Muscle layer of duodenum (tissue), 2 donors: ENCODE data around the gene WIF1.

Experiments
- H3K27ac ChIP-seq: one replicate; pipeline ENCODE4 v1.7.0; 2013; ENCODE audit warnings: mild to moderate bottlenecking, low read length
- H3K27me3 ChIP-seq: one replicate; pipeline ENCODE4 v1.7.0; 2013; ENCODE audit warnings: low read depth, mild to moderate bottlenecking, control low read depth, low read length
- H3K36me3 ChIP-seq, 2 donors: one replicate each; pipeline ENCODE4 v1.7.0; 2013; ENCODE audit warnings: low read length in 2 of 2, control low read depth in 1 of 2, mild to moderate bottlenecking in 1 of 2; ENCODE audit not compliant: insufficient read depth in 2 of 2, control insufficient read depth in 1 of 2
- H3K4me1 ChIP-seq, 2 donors: one replicate each; pipeline ENCODE4 v1.7.0; 2013; ENCODE audit warnings: low read length in 2 of 2, mild to moderate bottlenecking in 2 of 2, control low read depth in 1 of 2, moderate library complexity in 1 of 2; ENCODE audit not compliant: insufficient read depth in 2 of 2, control insufficient read depth in 1 of 2
- H3K4me3 ChIP-seq, 2 donors: one replicate each; pipeline ENCODE4 v1.7.0; 2013; ENCODE audit warnings: low read length in 2 of 2, low read depth in 1 of 2, mild to moderate bottlenecking in 1 of 2
- H3K9me3 ChIP-seq, 2 donors: one replicate each; pipeline ENCODE4 v1.7.0; 2013; ENCODE audit warnings: low read length in 2 of 2, control low read depth in 1 of 2, mild to moderate bottlenecking in 1 of 2; ENCODE audit not compliant: control insufficient read depth in 1 of 2
- donor health status: healthy.

Gene WIF1

DNA sequence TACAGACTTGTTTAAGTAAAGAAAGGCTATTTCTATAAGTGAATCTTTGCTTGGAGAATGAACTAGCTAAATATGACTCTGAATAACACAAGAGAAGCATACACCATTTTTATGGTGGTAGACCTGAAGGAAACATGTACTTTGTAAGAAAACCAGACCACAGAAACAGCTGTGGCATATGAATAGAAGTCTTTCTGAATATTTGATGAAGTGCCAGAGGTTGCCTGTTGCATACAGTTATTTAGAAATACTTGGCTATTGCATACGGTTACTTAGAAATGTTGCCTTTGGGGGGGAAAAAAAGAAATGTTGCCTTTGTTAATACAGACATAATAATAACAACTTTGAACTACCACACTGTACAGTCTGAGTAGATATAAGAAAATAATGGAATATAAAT lies 31.5 kb upstream of the WIF1 start:
- H3K4me3 ChIP-seq: no peak overlapping the region
- no peaks in the 10 kb centered on the region for H3K27me3 ChIP-seq

DNA sequence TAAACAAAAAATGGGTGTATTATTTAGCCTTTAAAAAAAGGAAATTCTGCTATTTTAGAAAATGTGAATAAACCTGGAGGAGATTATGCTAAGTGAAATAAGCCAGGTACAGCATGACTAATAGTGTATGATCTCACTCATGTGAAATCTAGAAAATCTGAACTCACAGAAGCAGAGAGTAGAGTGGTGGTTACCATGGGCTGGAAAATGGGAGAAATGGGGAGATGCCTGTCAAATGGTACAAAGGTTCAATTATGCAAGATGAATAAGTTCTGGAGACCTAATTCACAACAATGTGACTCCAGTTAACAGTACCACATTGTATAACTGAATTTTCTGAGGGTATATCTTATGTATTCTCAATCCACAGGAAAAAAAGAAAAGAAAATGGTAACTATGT lies 30.9 kb upstream of the WIF1 start:
- H3K4me1 ChIP-seq: no peaks in the 10 kb centered on the region
- H3K4me3 ChIP-seq: no peak overlapping the region
- no peaks in the 10 kb centered on the region for H3K36me3 ChIP-seq
- no peaks in the 10 kb centered on the region for H3K27me3 ChIP-seq
- H3K9me3 ChIP-seq: no peaks in the 10 kb centered on the region
- no peak overlapping the region for H3K27ac ChIP-seq

More for the DNA sequence above, 31.5 kb upstream of the WIF1 start:
- Histone ChIP-seq H3K4me1 (no peaks in the 10 kb centered on the region), H3K36me3 (no peaks in the 10 kb centered on the region), H3K27ac (no peak overlapping the region), H3K9me3 (no peaks in the 10 kb centered on the region)

DNA sequence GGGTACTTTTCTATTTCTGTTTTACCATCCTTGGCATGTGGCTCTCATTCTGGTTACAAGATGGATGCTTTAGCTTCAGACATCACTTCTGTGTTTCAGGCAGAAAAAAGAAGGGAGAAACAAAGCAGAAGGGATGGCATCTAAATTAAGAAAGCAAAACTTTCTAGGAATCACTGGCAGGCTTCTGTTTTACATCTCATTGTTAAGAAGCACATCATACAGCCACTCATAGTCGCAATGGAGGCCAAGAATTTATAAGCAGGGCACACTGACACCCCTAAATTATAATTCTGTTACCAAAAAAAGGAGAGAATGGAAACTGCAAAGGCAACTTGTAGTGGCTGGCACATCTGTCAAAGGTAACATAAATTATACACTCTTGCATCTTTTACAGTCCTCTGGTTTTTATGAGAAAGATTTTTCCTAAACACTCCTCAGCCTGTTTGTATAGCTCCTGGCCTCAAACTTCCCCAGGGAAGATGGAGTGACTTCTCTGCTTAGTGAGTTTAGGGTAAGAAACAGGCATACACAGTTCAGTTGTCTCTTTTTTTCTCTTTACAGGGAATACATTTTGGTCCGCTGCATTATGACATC lies 26.3 kb upstream of the WIF1 start:
- Histone ChIP-seq H3K4me3 (no peak overlapping the region), H3K4me1 (peaks cover 0 to 5% of the 10 kb centered on the region in 2 donors), H3K27ac (no peak overlapping the region), H3K27me3 (no peaks in the 10 kb centered on the region), H3K9me3 (no peaks in the 10 kb centered on the region), H3K36me3 (no peaks in the 10 kb centered on the region)

DNA sequence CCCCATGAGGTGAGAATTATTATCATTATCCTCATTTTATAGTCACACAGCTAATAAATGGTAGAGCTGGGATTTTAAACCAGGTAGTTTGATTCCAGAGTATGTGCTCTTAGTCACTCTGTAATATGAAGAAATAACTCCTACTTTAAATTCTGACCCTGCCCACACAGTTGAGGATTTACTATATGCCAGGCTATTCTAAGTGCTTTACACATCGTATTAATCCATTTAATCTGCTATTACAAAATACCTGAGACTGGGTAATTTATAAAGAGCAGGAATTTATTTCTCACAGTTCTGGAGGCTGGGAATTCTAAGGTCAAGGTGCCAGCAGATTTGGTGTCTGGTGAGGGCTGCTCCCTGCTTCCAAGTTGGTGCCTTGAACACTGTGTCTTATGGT lies 19.6 kb upstream of the WIF1 start:
- Histone ChIP-seq H3K27ac (no peak overlapping the region), H3K4me1 (no peaks in the 10 kb centered on the region), H3K4me3 (no peak overlapping the region), H3K9me3 (peaks cover 0 to 4% of the 10 kb centered on the region in 2 donors), H3K36me3 (no peaks in the 10 kb centered on the region), H3K27me3 (peaks cover 4% of the 10 kb centered on the region)

DNA sequence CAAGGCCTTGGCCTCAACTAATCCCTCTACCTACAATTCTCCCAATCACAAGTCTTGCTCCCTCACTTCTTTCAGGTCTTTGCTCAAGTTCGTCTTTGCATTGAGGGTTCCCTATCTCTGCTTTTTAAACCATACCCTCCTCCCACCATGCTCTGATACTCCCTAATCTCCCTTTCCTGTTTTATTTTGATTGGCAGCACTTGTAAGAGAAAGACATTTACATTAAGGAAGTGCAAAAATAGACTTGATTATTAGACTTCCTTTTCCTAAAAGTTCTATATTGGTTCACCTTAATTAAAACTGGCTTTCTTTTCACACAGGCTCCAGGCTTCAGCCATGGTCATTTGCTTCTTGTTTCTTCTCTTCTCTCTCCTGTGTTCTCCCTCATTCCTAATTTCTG lies 18.3 kb upstream of the WIF1 start:
- Histone ChIP-seq H3K36me3 (no peaks in the 10 kb centered on the region), H3K4me1 (no peaks in the 10 kb centered on the region), H3K4me3 (no peak overlapping the region), H3K27me3 (peaks cover 4% of the 10 kb centered on the region), H3K27ac (no peak overlapping the region), H3K9me3 (peaks cover 0 to 4% of the 10 kb centered on the region in 2 donors)

DNA sequence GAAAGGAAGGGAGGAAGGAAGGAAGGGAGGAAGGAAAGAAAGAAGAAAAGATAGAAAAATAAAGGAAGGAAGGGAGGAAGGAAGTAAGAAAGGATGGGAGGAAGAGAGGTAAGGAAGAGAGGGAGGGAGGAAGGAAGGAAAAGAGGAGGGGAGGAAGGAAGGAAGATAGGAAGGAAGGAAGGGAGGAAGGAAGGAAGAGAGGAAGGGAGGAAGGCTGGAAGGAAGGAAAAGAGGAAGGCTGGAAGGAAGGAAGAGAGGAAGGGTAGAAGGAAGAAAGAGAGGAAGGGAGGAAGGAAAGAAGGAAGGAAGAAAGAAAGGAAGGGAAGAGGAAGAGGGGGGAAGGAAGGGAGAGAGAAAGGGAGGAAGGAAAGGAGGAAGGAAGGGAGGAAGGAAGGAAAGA lies 12.8 kb upstream of the WIF1 start:
- Histone ChIP-seq H3K27ac (no peak overlapping the region), H3K9me3 (peaks cover 0 to 4% of the 10 kb centered on the region in 2 donors), H3K36me3 (no peaks in the 10 kb centered on the region), H3K27me3 (no peaks in the 10 kb centered on the region), H3K4me1 (no peaks in the 10 kb centered on the region), H3K4me3 (no peak overlapping the region)

DNA sequence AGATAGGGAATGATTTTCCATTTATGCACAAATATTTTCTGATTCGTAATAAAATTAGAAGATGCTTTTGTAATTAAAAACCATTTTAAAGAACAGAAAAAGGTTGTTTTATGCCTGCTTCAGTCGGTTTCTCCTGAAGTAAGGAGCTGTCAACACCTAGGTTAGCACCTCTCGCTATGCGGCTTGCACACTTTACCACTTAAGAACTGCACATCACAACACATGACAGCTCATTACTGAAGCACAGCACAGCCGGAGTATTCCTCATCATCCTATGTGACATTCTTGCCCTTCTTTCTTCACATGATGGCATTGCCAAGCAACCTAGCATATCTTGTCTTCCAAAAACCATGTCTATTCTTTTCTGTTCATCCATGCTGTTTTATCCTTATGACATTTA lies 5.4 kb upstream of the WIF1 start:
- no peak overlapping the region for H3K27ac ChIP-seq
- no peaks in the 10 kb centered on the region for H3K27me3 ChIP-seq

DNA sequence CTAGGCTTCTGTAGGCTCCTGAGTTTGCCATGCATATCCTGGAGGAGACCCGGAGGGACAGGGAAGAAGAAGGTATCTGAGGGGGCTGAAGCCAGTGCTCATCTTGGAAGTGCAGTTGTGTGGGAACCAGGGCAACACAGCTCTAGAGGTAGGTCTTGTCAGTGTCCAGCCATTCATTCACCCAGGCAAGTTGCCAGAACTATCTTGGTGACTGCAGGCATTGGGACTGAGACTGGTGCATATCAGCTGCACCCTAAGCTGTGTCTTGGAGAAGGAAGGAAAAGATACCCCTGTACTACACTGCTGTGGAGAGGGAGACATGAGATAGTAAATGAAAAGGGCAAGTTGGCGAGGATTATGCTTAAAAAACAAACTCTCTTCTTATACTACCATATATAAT lies 4.9 kb upstream of the WIF1 start:
- H3K27ac ChIP-seq: no peak overlapping the region
- peaks cover 3% of the 10 kb centered on the region for H3K27me3 ChIP-seq
- no peaks in the 10 kb centered on the region for H3K9me3 ChIP-seq
- no peaks in the 10 kb centered on the region for H3K36me3 ChIP-seq
- peaks cover 0 to 7% of the 10 kb centered on the region in 2 donors for H3K4me1 ChIP-seq
- H3K4me3 ChIP-seq: no peak overlapping the region

More for the DNA sequence above, 5.4 kb upstream of the WIF1 start:
- Histone ChIP-seq H3K4me1 (peaks cover 0 to 2% of the 10 kb centered on the region in 2 donors), H3K4me3 (no peak overlapping the region), H3K9me3 (no peaks in the 10 kb centered on the region), H3K36me3 (no peaks in the 10 kb centered on the region)

DNA sequence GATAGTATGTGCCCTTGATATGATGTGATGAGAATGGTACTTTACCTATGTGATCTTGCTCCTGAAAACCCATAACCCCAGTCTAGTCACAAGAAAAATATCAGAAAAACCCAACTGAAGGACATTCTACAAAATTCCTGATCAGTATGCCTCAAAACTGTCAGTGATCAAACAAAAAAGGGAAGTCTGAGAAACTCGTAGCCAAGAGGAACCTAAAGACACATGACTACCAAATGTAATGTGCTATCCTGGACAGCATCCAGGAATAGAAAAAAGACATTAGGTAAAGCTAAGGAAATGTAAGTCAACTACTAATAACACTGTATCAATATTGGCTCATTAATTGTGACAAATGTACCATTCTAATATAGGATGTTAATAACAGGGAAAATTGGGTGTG lies 4.1 kb upstream of the WIF1 start:
- H3K4me3 ChIP-seq: no peak overlapping the region
- no peak overlapping the region for H3K27ac ChIP-seq
- no peaks in the 10 kb centered on the region for H3K36me3 ChIP-seq
- H3K9me3 ChIP-seq: no peaks in the 10 kb centered on the region
- H3K4me1 ChIP-seq: peaks cover 0 to 12% of the 10 kb centered on the region in 2 donors
- peaks cover 10% of the 10 kb centered on the region for H3K27me3 ChIP-seq

DNA sequence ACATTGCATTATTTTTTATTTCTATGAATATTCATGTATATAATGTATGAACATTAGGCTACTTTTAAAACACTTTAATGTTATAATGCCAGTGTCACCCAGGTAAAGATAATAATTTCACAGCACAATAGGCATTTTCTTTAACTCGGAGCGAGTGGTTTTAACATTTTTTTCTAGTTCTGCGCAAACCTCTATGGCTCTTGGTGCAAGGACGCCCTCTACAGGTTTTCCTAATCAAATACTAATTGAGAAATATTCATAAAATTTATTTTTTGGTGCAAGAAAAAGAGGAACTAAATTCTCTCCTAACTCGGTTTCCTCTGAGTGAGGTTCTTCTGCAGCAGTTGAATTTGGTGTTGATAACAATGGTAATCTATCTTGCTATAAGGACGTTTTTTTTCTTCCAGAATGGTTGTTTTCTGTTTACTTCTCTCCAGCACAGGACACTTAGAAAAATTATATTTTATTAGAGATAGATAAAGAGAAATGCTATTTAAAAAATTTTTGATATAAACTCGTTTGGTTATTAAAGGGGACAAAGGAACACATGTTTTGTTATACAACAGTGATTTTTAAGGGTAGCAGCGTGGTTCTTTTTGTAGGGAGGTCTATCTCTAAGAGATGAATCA lies 2.4 kb upstream of the WIF1 start:
- no peak overlapping the region for H3K4me3 ChIP-seq
- peaks cover 0 to 12% of the 10 kb centered on the region in 2 donors for H3K4me1 ChIP-seq
- no peak overlapping the region for H3K27ac ChIP-seq
- H3K27me3 ChIP-seq: peaks cover 18% of the 10 kb centered on the region
- H3K9me3 ChIP-seq: no peaks in the 10 kb centered on the region
- H3K36me3 ChIP-seq: no peaks in the 10 kb centered on the region

DNA sequence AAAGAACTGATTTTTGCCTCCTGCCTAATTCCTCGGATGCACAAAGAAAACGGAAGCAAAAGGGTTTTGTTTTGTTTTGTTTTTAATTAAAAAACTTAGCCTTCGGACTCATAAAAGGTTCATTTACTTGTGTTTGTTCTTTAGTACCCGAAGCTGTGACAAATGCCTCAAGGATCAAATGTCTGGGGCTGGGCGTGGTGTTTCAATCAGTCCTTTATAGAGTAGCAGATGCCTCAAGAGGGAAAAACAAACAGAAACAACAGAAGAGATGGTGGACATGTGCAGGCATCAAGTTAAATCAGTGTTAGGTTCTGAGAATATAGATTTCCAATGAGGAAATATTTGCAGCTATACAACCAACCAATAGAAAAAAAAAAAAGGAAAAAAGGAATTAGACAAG lies 1.6 kb upstream of the WIF1 start:
- Histone ChIP-seq H3K4me3 (no peak overlapping the region), H3K4me1 (peaks cover 0 to 12% of the 10 kb centered on the region in 2 donors), H3K27ac (no peak overlapping the region), H3K36me3 (no peaks in the 10 kb centered on the region), H3K27me3 (peaks cover 18% of the 10 kb centered on the region), H3K9me3 (no peaks in the 10 kb centered on the region)

DNA sequence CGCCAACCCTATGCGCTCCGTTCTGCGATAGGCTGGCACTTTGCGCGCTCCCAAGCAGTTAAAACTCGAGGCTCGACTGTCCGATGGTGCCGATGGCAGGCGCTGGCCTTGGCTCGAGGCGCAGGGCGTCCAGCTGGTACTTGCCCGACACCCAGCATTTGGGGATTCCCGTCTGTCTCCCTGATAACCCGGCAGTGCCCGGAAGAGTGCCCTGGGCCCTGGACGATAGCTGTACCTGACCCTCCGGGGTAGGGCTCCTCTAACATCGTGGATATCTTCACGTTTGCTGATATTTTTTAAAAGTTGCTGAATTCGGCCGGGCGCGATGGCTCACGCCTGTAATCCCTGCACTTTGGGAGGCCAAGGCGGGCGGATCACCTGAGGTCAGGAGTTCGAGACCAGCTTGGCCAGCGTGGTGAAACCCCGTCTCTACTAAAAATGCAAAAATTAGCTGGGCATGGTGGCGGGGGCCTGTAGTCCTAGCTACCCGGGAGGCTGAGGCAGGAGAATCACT lies 908 bp upstream of the WIF1 start:
- Histone ChIP-seq H3K4me3 (no peak overlapping the region), H3K9me3 (no peaks in the 10 kb centered on the region), H3K36me3 (no peaks in the 10 kb centered on the region), H3K27ac (no peak overlapping the region), H3K4me1 (peaks cover 0 to 12% of the 10 kb centered on the region in 2 donors), H3K27me3 (peaks cover 18% of the 10 kb centered on the region)
